K562 (cell line): Measurements from ENCODE around the gene RFX7. TPM values are rescaled to one million over a fixed set of nuclear protein-coding genes. Genes with fewer than 3 reads are reported as not detected.
A peak's percentile ranks its signal among the peaks of the same experiment; 100 is the strongest.

ENCODE experiments used
- CBFB ChIP-seq: sonication (generic); formaldehyde crosslinking; IDR thresholded peaks from 2 replicates; pipeline ENCODE4 v1.4.0; 2020; ENCODE audit warnings: mild to moderate bottlenecking, missing genetic modification reagents
- CC2D1A ChIP-seq: fragments of 450-650 bp; IDR thresholded peaks from 2 replicates; pipeline ENCODE4 v1.6.1; 2017; ENCODE audit warnings: mild to moderate bottlenecking
- CEBPZ ChIP-seq: fragments of 150-350 bp; IDR thresholded peaks from 2 replicates; pipeline ENCODE4 v1.6.1; 2014; ENCODE audit warnings: low read depth, mild to moderate bottlenecking, low read length, borderline replicate concordance
- CHCHD3 ChIP-seq: fragments of 250-450 bp; sonication (Bioruptor Pico); IDR thresholded peaks from 2 replicates; pipeline ENCODE4 v2.1.2; 2022; ENCODE audit warnings: mild to moderate bottlenecking
- HIVEP1 ChIP-seq: fragments of 250-450 bp; sonication (Bioruptor Pico); IDR thresholded peaks from 2 replicates; pipeline ENCODE4 v1.4.0; 2020; ENCODE audit warnings: mild to moderate bottlenecking
- MXI1 ChIP-seq: IDR thresholded peaks from 2 replicates; pipeline ENCODE4 v1.6.1; 2011; ENCODE audit warnings: low read depth, mild to moderate bottlenecking, improper control_type of control experiment, low read length
- RCOR1 ChIP-seq, 2 experiments: IDR thresholded peaks; 2 replicates each; pipeline ENCODE4 v1.6.1; 2012; ENCODE audit warnings: low read depth in 2 of 2, low read length in 2 of 2, borderline replicate concordance in 1 of 2, improper control_type of control experiment in 1 of 2
- RNF2 ChIP-seq: sonication (generic); IDR thresholded peaks from 2 replicates; pipeline ENCODE4 v1.6.1; 2016
- TCFL5 ChIP-seq: fragments of 250-450 bp; sonication (Bioruptor Pico); conservative IDR thresholded peaks from 2 replicates; pipeline ENCODE4 v1.6.1; 2021; ENCODE audit warnings: mild to moderate bottlenecking, moderate library complexity, matching md5 sums
- TRIM25 ChIP-seq: fragments of 450-650 bp; IDR thresholded peaks from 2 replicates; pipeline ENCODE4 v1.7.0; 2016; ENCODE audit warnings: borderline replicate concordance
- ZNF232 ChIP-seq: sonication (generic); formaldehyde crosslinking; IDR thresholded peaks from 2 replicates; pipeline ENCODE4 v1.8.0; 2022; ENCODE audit warnings: mild to moderate bottlenecking, missing genetic modification reagents
- ZNF407 ChIP-seq: fragments of 450-650 bp; IDR thresholded peaks from 2 replicates; pipeline ENCODE4 v1.6.1; 2016; ENCODE audit warnings: low read depth
- ZNF445 ChIP-seq: fragments of 250-450 bp; sonication (Bioruptor Pico); IDR thresholded peaks from 2 replicates; pipeline ENCODE4 v1.4.0; 2020; ENCODE audit warnings: low read depth, mild to moderate bottlenecking, moderate library complexity
- ZNF551 ChIP-seq: fragments of 250-450 bp; sonication (Bioruptor Pico); IDR thresholded peaks from 2 replicates; pipeline ENCODE4 v1.5.0; 2021; ENCODE audit warnings: mild to moderate bottlenecking, moderate library complexity
- polyA plus RNA-seq, 8 experiments: library from polyadenylated mRNA; depleted of rRNA in 4 of 8; stranded (reverse) in 5 of 8; unstranded in 3 of 8; fragments of >200 nt; fragmentation: Nextera tagmentation in 2 of 8; fragmentation: Illumina TruSeq in 1 of 8; extraction: Ambion mirVana in 2 of 8; extraction: Trizol in 1 of 8; gene quantifications; 2 replicates each; pipeline versions ENCODE4 v1.2.1 to v1.2.3, GENCODE V29; 2011 to 2014; ENCODE audit warnings: inconsistent platforms in 1 of 8, missing spikeins in 1 of 8
- total RNA-seq, 7 experiments: library from RNA; depleted of rRNA in 6 of 7; stranded (reverse); fragments of >200 nt in 6 of 7; fragmentation: Illumina TruSeq in 2 of 7; extraction: Trizol in 2 of 7; gene quantifications; 2 replicates each; pipeline versions ENCODE4 v1.2.1 to v1.2.3, GENCODE V29; 2011 to 2021; ENCODE audit warnings: low replicate concordance in 1 of 7

The RFX7 gene
- total and polyA plus RNA-seq, 9 of the 15 experiments (the other 6 are each of a cell fraction or from before 2014, with no cell fraction given), result 2.4 to 17.9 (median 6.3) TPM

GRCh38 chr15:56040081-56041035 lies 203.3 kb downstream of the RFX7 start (continued):
- TF ChIP-seq ZNF232 (CRISPR knock-in tag) (no peak), CHCHD3 (no peak), CBFB (no peak), CC2D1A (no peak), RNF2 (no peak), TRIM25 (no peak), ZNF551 (CRISPR knock-in tag) (no peak), HIVEP1 (0 out of 2 replicates have a peak, but pooled peaks have one; percentile 14), CEBPZ (no peak), RCOR1 (IDR thresholded peaks at IDR 0.05; ENCODE audit: borderline replicate concordance in 1 of 2, low read depth in 2 of 2, low read length in 2 of 2) (no peak), MXI1 (no peak), TCFL5 (CRISPR knock-in tag) (no peak; the same call in 1 of the 2 replicates), ZNF407 (no peak), ZNF445 (CRISPR knock-in tag) (no peak)
